Heart left ventricle (tissue), 16 donors: ENCODE measurements around the gene IL6. TPM values are rescaled to one million over a fixed set of nuclear protein-coding genes. Genes with fewer than 3 reads are reported as not detected.
"Not testable (repeated sequence)": the region's sequence is repeated elsewhere in the genome, so short reads cannot be mapped to it uniquely, and the experiment has no call there.

Experiments
- ATAC-seq, 4 donors: fragments of 200-7000 bp; cut with Tn5 transposase; one replicate each; pipeline ENCODE4 v1.9.1; 2020 to 2022; ENCODE audit warnings: moderate library complexity in 4 of 4, mild to moderate bottlenecking in 3 of 4, moderate number of reproducible peaks in 1 of 4
- DNase-seq, 5 donors: peaks; one replicate each; pipeline ENCODE4 v3.0.0-alpha.2; 2020
- H3K27ac ChIP-seq, 12 donors: fragments of 200-600 bp; sonication (generic) in 4 of 12; one replicate each; pipeline versions ENCODE4 v1.5.0 to v1.8.0; 2016 to 2022; ENCODE audit warnings: mild to moderate bottlenecking in 2 of 12
- H3K27me3 ChIP-seq, 9 donors: fragments of 200-600 bp; sonication (generic) in 2 of 9; one replicate each; pipeline versions ENCODE4 v1.5.1 to v1.8.0; 2016 to 2022; ENCODE audit warnings: mild to moderate bottlenecking in 3 of 9
- H3K36me3 ChIP-seq, 9 donors: fragments of 200-600 bp; sonication (generic) in 2 of 9; one replicate each; pipeline versions ENCODE4 v1.5.0 to v1.8.0; 2018 to 2022; ENCODE audit warnings: mild to moderate bottlenecking in 2 of 9
- H3K4me1 ChIP-seq, 12 donors: fragments of 200-600 bp; sonication (generic) in 4 of 12; one replicate each; pipeline versions ENCODE4 v1.5.0 to v1.8.0; 2016 to 2022; ENCODE audit warnings: mild to moderate bottlenecking in 3 of 12
- H3K4me3 ChIP-seq, 12 donors: fragments of 200-600 bp; sonication (generic) in 4 of 12; one replicate each; pipeline versions ENCODE4 v1.5.0 to v1.8.0; 2017 to 2022; ENCODE audit warnings: mild to moderate bottlenecking in 9 of 12, moderate library complexity in 4 of 12
- H3K9me3 ChIP-seq, 12 donors: fragments of 200-600 bp; sonication (generic) in 4 of 12; one replicate each; pipeline versions ENCODE4 v1.5.0 to v1.8.0; 2016 to 2022; ENCODE audit warnings: mild to moderate bottlenecking in 1 of 12
- POLR2A ChIP-seq, 2 donors: fragments of 450-650 bp; IDR thresholded peaks; one replicate each; pipeline ENCODE4 v1.6.1; 2017; ENCODE audit warnings: antibody characterized with exemption in 2 of 2, mild to moderate bottlenecking in 2 of 2, moderate library complexity in 2 of 2
- WGBS, 4 donors: extraction: QIAGEN DNeasy Blood & Tissue Kit in 2 of 4; methylation state at CpG; one replicate each; pipeline versions ENCODE4 v1.1.5 to v1.1.7; 2013 to 2018; 5-methylcytosine and 5-hydroxymethylcytosine counted together
- intact Hi-C, 10 donors: fragments of 100-400 bp; cut with DNase I; formaldehyde crosslinking; loops; one replicate each; pipeline versions ENCODE4 v1.11.1 to v1.14.2; 2022
- long read RNA-seq, 3 donors: library from polyadenylated mRNA; unstranded; transcript quantifications; one replicate each; pipeline ENCODE4 v2.0.0, GENCODE V29; 2020 to 2021
- polyA plus RNA-seq, 2 donors: library from polyadenylated mRNA; stranded (reverse); fragments of 200-250 nt; gene quantifications; one replicate each; pipeline ENCODE4 v1.2.3, GENCODE V29; 2013
- total RNA-seq, 9 donors: library from RNA; depleted of rRNA in 2 of 9; stranded (reverse); fragments of >200 nt in 2 of 9; fragmentation: NEBNext Ultra II Directional in 3 of 9; extraction: Animal tissue kit (Norgen Biotek cat#: 25700) in 3 of 9; gene quantifications; one replicate each; pipeline versions ENCODE4 v1.1.0 to v1.2.4, GENCODE V29; 2016 to 2023
- TF ChIP-seq, protein P1 (sequence below), 12 donors: fragments of 200-600 bp; sonication (generic) in 4 of 12; IDR thresholded peaks; one replicate each; pipeline versions ENCODE4 v1.5.0 to v1.8.0; 2018 to 2022; ENCODE audit warnings: antibody characterized with exemption in 12 of 12, mild to moderate bottlenecking in 5 of 12
- donor health status: ischemic (EF 13 %, LVEDD 7.1; RV severe dilation, severe dysfunction).
- donor health status: healthy with polysubstance abuse.
- donor health status: DM: no; HTN: yes; CAD: no.
- donor health status: DM: no; HTN: no; CAD: no.
- donor health status: ischemic (EF 25% LVEDD 6.9; RV normal size, moderate dysfunction).
- donor health status: ischemic (EF 25% LVEDD 5.7; RV mildly dilated, moderate dysfunction).
- donor health status: healthy.
- donor health status: DM: yes; HTN: yes; CAD: no.
- donor health status: ischemic (EF 35%, LVEDD 5.7; RV mildly dilated, moderate dysfunction).
- donor health status: nonischemic (EF 11% LVEDD 7.7; RV severe dilation, severe dysfunction).
- donor health status: DM: yes; HTN: yes; CAD: no.
- donor health status: PGD.
- donor health status: ischemic (EF 29% LVEDD 5.4; RV normal size, mild dysfunction).
- donor health status: nonischemic (EF 23%, LVEDD 6.1; RV moderate dilation, normal function).

Gene IL6
- total RNA-seq (10 to 100 TPM in 1 of 9 donors, 1 to 10 TPM in 5, under 1 TPM in 2, not detected in 1; 0.72 to 15.1 (median 2.6) TPM), polyA plus RNA-seq (1 to 10 TPM; 1.7 to 2.0 TPM)
- long read RNA-seq, donor 1, result 0 reads
- long read RNA-seq, donor 2, partial matches to known transcripts, result 0 of 1 reads
- long read RNA-seq, donor 2, other reads (novel, unspliced or antisense), result 0 of 1 reads
- long read RNA-seq, donor 3, result 0 reads

- peak; percentile 86 to 93 (median 91) for DNase-seq
- ATAC-seq, result peak; percentile 89 to 95 (median 90)
- WGBS, 4 donors, result 14 to 30% (median 21%) methylated on average over 19 to 28 of the region's 28 CpGs
- intact Hi-C loops, result loop anchor here in 9 of 10 donors (1.0 to 10.0 kb wide), 9 partner anchors 140 to 612 kb away; no protein-coding TSS in a partner anchor
- peak within 1 kb of the TSS; percentile 3 to 57 (median 45) for H3K4me3 ChIP-seq
- no peaks in the 10 kb centered on the region for H3K9me3 ChIP-seq
- H3K27ac ChIP-seq, result peak within 1 kb of the TSS; percentile 19 to 85 (median 70)
- no peak for TF ChIP-seq POLR2A (IDR thresholded peaks at IDR 0.05)
- TF ChIP-seq, protein P1, sequence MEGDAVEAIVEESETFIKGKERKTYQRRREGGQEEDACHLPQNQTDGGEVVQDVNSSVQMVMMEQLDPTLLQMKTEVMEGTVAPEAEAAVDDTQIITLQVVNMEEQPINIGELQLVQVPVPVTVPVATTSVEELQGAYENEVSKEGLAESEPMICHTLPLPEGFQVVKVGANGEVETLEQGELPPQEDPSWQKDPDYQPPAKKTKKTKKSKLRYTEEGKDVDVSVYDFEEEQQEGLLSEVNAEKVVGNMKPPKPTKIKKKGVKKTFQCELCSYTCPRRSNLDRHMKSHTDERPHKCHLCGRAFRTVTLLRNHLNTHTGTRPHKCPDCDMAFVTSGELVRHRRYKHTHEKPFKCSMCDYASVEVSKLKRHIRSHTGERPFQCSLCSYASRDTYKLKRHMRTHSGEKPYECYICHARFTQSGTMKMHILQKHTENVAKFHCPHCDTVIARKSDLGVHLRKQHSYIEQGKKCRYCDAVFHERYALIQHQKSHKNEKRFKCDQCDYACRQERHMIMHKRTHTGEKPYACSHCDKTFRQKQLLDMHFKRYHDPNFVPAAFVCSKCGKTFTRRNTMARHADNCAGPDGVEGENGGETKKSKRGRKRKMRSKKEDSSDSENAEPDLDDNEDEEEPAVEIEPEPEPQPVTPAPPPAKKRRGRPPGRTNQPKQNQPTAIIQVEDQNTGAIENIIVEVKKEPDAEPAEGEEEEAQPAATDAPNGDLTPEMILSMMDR (IDR thresholded peaks at IDR 0.05), result no peak
- H3K36me3 ChIP-seq, result peaks cover 0 to 7% (median 0%) of the 10 kb centered on the region in 9 donors
- no peaks in the 10 kb centered on the region for H3K27me3 ChIP-seq
- peaks cover 4 to 72% (median 40%) of the 10 kb centered on the region in 12 donors for H3K4me1 ChIP-seq
These were observed at the start of gene IL6 for GRCh38 chr7:22726907-22727713. TSS of gene IL6 (plus strand) at chr7:22727200. CDS start at chr7:22727263, 63 bp downstream.

DNA sequence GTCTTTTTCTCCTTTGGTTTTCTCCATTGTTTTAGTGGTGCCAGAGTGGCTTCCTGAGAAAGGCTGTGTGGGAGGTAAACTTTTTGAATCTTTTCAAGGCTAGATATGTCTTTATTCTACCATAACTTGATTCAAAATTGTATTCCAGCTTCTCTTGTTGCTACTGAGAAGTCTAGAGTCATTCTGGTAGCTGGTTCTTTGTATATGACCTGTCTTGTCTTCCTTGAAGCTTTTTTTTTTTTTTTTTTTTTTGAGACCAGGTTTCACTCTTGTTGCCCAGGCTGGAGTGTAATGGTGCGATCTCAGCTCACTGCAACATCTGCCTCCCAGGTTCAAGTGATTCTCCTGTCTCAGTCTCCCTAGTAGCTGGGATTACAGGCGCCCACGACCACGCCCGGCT lies 49.7 kb upstream of the IL6 start:
- H3K4me3 ChIP-seq, H3K9me3 ChIP-seq, H3K27me3 ChIP-seq, ATAC-seq, DNase-seq, H3K36me3 ChIP-seq, intact Hi-C loops: not testable (repeated sequence)
- Histone ChIP-seq H3K27ac (peak overlapping the region in 1 of 12 donors; percentile 64), H3K4me1 (peaks cover 0 to 38% (median 0%) of the 10 kb centered on the region in 12 donors)
- 91 to 100% (median 95%) methylated on average over 5 of the region's 5 CpGs for WGBS, 4 donors

DNA sequence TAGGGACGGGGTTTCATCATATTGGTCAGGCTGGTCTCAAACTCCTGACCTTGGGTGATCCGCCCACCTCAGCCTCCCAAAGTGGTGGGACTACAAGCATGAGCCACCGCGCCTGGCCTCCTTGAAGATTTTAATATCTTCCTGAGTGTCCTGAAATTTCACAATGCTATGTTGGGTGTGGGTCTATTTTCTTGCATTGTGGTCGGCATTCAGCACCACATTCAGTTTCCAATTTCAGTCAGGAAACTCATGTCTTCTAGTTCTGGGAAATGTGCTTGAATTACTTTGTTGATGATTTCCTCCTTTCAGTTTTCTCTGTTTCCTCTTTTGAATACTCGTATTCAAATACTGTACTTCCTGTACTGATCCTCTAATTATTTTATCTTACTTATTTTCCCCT lies 49.3 kb upstream of the IL6 start:
- no peaks in the 10 kb centered on the region for H3K9me3 ChIP-seq
- no peaks in the 10 kb centered on the region for H3K36me3 ChIP-seq
- H3K4me1 ChIP-seq, result peaks cover 0 to 38% (median 0%) of the 10 kb centered on the region in 12 donors
- H3K4me3 ChIP-seq, result no peak overlapping the region
- no peaks in the 10 kb centered on the region for H3K27me3 ChIP-seq
- DNase-seq (no peak), ATAC-seq (no peak)
- TF ChIP-seq POLR2A (IDR thresholded peaks at IDR 0.05), result no peak
- H3K27ac ChIP-seq, result peak overlapping the region in 1 of 12 donors; percentile 64
- WGBS, 4 donors, result 57 to 77% (median 67%) methylated on average over 6 of the region's 6 CpGs
- intact Hi-C loops, result no loop called here

DNA sequence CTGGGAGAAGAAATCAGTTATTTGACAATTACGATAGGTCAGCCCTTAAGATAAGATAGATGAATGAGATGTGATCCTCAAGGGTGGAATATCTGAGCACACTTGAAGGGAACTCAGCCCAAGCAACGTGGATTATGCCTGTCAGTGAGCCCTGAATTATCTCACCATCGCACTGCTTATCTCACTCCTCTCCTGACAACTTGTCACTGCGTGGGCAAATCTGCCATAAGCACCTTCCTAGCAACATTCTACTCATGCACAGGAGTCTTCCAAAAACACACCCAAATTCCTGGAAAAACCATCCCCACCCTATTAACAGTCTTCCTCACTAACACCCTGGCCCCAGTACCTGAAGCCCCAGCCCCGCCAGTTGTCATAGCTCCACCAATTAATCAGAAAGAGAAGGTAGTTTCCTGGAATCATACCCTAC lies 46.5 kb upstream of the IL6 start:
- H3K4me1 ChIP-seq, result peaks cover 0 to 31% (median 0%) of the 10 kb centered on the region in 12 donors
- intact Hi-C loops, result no loop called here
- no peak overlapping the region for H3K27ac ChIP-seq
- no peak for ATAC-seq
- H3K4me3 ChIP-seq, result no peak overlapping the region
- no peaks in the 10 kb centered on the region for H3K36me3 ChIP-seq
- H3K27me3 ChIP-seq, result peaks cover 0 to 3% (median 0%) of the 10 kb centered on the region in 9 donors
- TF ChIP-seq, protein P1 (IDR thresholded peaks at IDR 0.05), result no peak
- no peak for TF ChIP-seq POLR2A (IDR thresholded peaks at IDR 0.05)
- no peak for DNase-seq
- no peaks in the 10 kb centered on the region for H3K9me3 ChIP-seq
- WGBS, 4 donors, result 53 to 62% (median 58%) methylated on average over 5 of the region's 5 CpGs

GRCh38 chr7:22681312-22681711 lies 45.7 kb upstream of the IL6 start:
- DNase-seq (no peak), ATAC-seq (no peak)
- Histone ChIP-seq H3K27ac (no peak overlapping the region), H3K4me1 (peaks cover 0 to 23% (median 0%) of the 10 kb centered on the region in 12 donors), H3K27me3 (peaks cover 0 to 3% (median 0%) of the 10 kb centered on the region in 9 donors), H3K36me3 (no peaks in the 10 kb centered on the region), H3K9me3 (no peaks in the 10 kb centered on the region), H3K4me3 (no peak overlapping the region)
- 79 to 85% (median 82%) methylated on average over 2 of the region's 2 CpGs for WGBS, 4 donors
- TF ChIP-seq, protein P1 (IDR thresholded peaks at IDR 0.05), result no peak
- no peak for TF ChIP-seq POLR2A (IDR thresholded peaks at IDR 0.05)
- intact Hi-C loops, result no loop called here
